ENCODE measurements around the gene ELANE.
A peak's percentile ranks its signal among the peaks of the same experiment; 100 is the strongest.

Gene ELANE

DNA sequence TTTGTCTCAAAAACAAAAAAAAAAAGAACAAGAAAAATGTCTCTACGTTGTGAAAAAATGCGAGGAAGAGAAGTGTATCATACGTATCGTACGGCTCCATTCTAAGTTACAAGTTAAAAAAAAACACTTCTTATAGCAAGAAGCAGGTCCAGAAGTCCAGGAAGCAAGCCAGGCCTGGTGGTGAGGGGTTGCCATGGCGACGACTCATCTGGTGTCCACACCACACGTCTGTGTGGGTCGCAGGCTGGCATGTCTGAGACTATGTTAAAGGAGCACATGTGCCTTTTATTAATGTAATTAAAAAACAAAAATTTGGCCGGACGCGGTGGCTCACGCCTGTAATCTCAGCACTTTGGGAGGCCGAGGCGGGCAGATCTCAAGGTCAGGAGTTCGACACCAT, 35.0 kb downstream of the ELANE start:
- Histone ChIP-seq H2AK5ac (ENCODE audit: low read length) (no peak overlapping the region), H3K4me3 (ENCODE audit: low read depth, low read length) (no peak overlapping the region), H4K91ac (ENCODE audit: low read depth, low read length) (no peak overlapping the region), H2BK5ac (ENCODE audit: low read depth, low read length, poor library complexity) (no peak overlapping the region), H3K27ac (ENCODE audit: low read depth, low read length) (no peak overlapping the region), H2BK12ac (ENCODE audit: low read length) (no peak overlapping the region), H3K4me2 (ENCODE audit: low read length) (no peak overlapping the region), H2BK120ac (ENCODE audit: insufficient read depth, low read length, poor library complexity) (no peak overlapping the region), H3K36me3 (ENCODE audit: control insufficient read depth in 1 of 2, insufficient read depth in 2 of 2, low read length in 2 of 2) (peaks cover 56 to 58% of the 10 kb centered on the region in 2 experiments), H3K14ac (ENCODE audit: low read length) (no peak overlapping the region), H3K9me3 (ENCODE audit: insufficient read depth, low read depth, low read length) (peaks cover 9% of the 10 kb centered on the region), H3K23ac (ENCODE audit: low read length) (no peak overlapping the region), H3K4me1 (ENCODE audit: control insufficient read depth in 1 of 2, insufficient read depth in 2 of 2, low read length in 2 of 2) (peaks cover 21 to 27% of the 10 kb centered on the region in 2 experiments), H4K12ac (ENCODE audit: low read depth, low read length) (no peak overlapping the region), H3K18ac (ENCODE audit: low read length) (no peak overlapping the region), H4K8ac (ENCODE audit: low read depth, low read length) (no peak overlapping the region), H3K4ac (ENCODE audit: low read depth, low read length) (no peak overlapping the region), H3K79me1 (ENCODE audit: low read length) (peaks cover 8% of the 10 kb centered on the region), H3K9ac (ENCODE audit: low read length) (no peak overlapping the region), H2AFZ (ENCODE audit: insufficient read depth, low read length, poor library complexity) (no peak overlapping the region), H3K27me3 (ENCODE audit: insufficient read depth, low read length) (no peaks in the 10 kb centered on the region), H3K79me2 (ENCODE audit: control insufficient read depth, insufficient read depth, low read length, poor library complexity) (peaks cover 2% of the 10 kb centered on the region)
- no peak for DNase-seq
- WGBS (ENCODE audit: extremely low coverage, insufficient coverage, insufficient read length), result no CpG with 5 or more reads among the region's 16 CpGs

DNA sequence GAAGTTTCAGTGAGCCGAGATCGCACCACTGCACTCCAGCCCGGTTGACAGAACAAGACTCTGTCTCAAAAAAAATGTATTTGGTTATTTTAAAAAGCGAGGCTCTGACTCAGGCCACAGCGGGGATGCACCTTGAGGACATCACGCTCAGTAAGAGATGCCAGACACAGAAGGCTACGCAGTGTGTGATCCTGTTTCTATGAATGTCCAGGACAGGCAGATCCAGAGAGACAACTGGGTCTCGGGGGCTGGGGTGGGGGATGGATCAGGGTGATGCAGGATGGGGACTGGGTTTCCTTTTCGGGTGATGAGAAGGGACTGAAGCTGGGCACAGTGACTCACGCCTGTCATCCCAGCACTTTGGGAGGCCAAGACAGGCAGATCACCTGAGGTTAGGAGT, 35.5 kb downstream of the ELANE start:
- Histone ChIP-seq H3K4ac (ENCODE audit: low read depth, low read length) (no peak overlapping the region), H3K4me2 (ENCODE audit: low read length) (no peak overlapping the region), H3K27ac (ENCODE audit: low read depth, low read length) (no peak overlapping the region), H3K27me3 (ENCODE audit: insufficient read depth, low read length) (no peaks in the 10 kb centered on the region), H3K14ac (ENCODE audit: low read length) (no peak overlapping the region), H2AK5ac (ENCODE audit: low read length) (no peak overlapping the region), H3K23ac (ENCODE audit: low read length) (no peak overlapping the region), H4K8ac (ENCODE audit: low read depth, low read length) (no peak overlapping the region), H2BK120ac (ENCODE audit: insufficient read depth, low read length, poor library complexity) (no peak overlapping the region), H3K9me3 (ENCODE audit: insufficient read depth, low read depth, low read length) (peaks cover 5% of the 10 kb centered on the region), H4K91ac (ENCODE audit: low read depth, low read length) (no peak overlapping the region), H3K4me1 (ENCODE audit: control insufficient read depth in 1 of 2, insufficient read depth in 2 of 2, low read length in 2 of 2) (peaks cover 21 to 30% of the 10 kb centered on the region in 2 experiments), H3K18ac (ENCODE audit: low read length) (no peak overlapping the region), H2AFZ (ENCODE audit: insufficient read depth, low read length, poor library complexity) (no peak overlapping the region), H3K36me3 (ENCODE audit: control insufficient read depth in 1 of 2, insufficient read depth in 2 of 2, low read length in 2 of 2) (peaks cover 50 to 52% of the 10 kb centered on the region in 2 experiments), H3K4me3 (ENCODE audit: low read depth, low read length) (no peak overlapping the region), H3K79me1 (ENCODE audit: low read length) (peaks cover 13% of the 10 kb centered on the region), H2BK5ac (ENCODE audit: low read depth, low read length, poor library complexity) (no peak overlapping the region), H4K12ac (ENCODE audit: low read depth, low read length) (no peak overlapping the region), H3K79me2 (ENCODE audit: control insufficient read depth, insufficient read depth, low read length, poor library complexity) (peaks cover 4% of the 10 kb centered on the region), H2BK12ac (ENCODE audit: low read length) (no peak overlapping the region), H3K9ac (ENCODE audit: low read length) (no peak overlapping the region)
- no peak for DNase-seq
- no CpG with 5 or more reads among the region's 10 CpGs for WGBS (ENCODE audit: extremely low coverage, insufficient coverage, insufficient read length)

DNA sequence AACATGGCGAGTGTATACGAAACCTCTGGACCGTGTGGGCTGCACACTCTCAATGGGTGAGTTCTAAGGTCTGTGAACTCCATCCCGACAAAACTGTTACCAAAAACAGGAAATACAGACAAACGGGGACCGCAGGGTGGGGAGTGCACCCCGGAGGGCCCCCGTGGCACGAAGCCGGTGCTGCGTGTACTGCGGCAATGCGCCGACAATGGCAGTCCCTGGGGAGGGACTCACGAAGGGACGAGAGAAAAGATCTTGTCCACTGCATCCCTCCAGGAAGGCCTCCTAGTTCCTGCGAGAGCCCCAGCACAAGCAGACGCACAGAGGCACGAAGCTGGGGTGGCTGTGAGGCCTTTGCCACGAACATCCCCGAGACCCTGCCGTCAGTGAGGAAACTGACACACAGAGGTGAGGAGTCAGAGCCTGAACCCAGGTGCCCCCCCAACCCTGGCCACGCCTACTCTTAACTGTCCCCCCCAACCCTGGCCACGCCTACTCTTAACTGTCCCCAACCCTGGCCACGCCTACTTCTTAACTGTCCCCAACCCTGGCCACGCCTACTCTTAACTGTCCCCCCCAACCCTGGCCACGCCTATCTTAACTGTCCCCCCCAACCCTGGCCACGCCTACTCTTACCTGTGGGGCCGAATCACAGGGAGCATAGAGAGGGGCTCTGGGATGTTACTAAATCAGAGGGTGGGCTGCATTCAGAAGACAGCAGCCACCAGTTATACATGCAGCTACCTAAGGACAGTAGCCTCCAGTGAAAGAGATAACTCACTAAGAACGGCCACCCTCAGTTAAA, 36.7 kb downstream of the ELANE start:
- H2AFZ ChIP-seq (ENCODE audit: insufficient read depth, low read length, poor library complexity), result no peak overlapping the region
- H3K27ac ChIP-seq (ENCODE audit: low read depth, low read length), result no peak overlapping the region
- H2BK5ac ChIP-seq (ENCODE audit: low read depth, low read length, poor library complexity), result no peak overlapping the region
- no peak overlapping the region for H2BK120ac ChIP-seq (ENCODE audit: insufficient read depth, low read length, poor library complexity)
- no peak overlapping the region for H3K9ac ChIP-seq (ENCODE audit: low read length)
- no peak for DNase-seq
- H3K4ac ChIP-seq (ENCODE audit: low read depth, low read length), result no peak overlapping the region
- H3K18ac ChIP-seq (ENCODE audit: low read length), result no peak overlapping the region
- no peak overlapping the region for H2BK12ac ChIP-seq (ENCODE audit: low read length)
- H3K14ac ChIP-seq (ENCODE audit: low read length), result no peak overlapping the region
- H3K4me2 ChIP-seq (ENCODE audit: low read length), result no peak overlapping the region
- H2AK5ac ChIP-seq (ENCODE audit: low read length), result no peak overlapping the region
- H4K91ac ChIP-seq (ENCODE audit: low read depth, low read length), result no peak overlapping the region
- H3K36me3 ChIP-seq (ENCODE audit: control insufficient read depth in 1 of 2, insufficient read depth in 2 of 2, low read length in 2 of 2), result peaks cover 43 to 45% of the 10 kb centered on the region in 2 experiments
- no peaks in the 10 kb centered on the region for H3K27me3 ChIP-seq (ENCODE audit: insufficient read depth, low read length)
- no CpG with 5 or more reads among the region's 30 CpGs for WGBS (ENCODE audit: extremely low coverage, insufficient coverage, insufficient read length)
- H3K23ac ChIP-seq (ENCODE audit: low read length), result no peak overlapping the region
- H3K79me2 ChIP-seq (ENCODE audit: control insufficient read depth, insufficient read depth, low read length, poor library complexity), result peaks cover 6% of the 10 kb centered on the region
- no peak overlapping the region for H4K12ac ChIP-seq (ENCODE audit: low read depth, low read length)
- peaks cover 5% of the 10 kb centered on the region for H3K9me3 ChIP-seq (ENCODE audit: insufficient read depth, low read depth, low read length)
- peaks cover 14 to 22% of the 10 kb centered on the region in 2 experiments for H3K4me1 ChIP-seq (ENCODE audit: control insufficient read depth in 1 of 2, insufficient read depth in 2 of 2, low read length in 2 of 2)
- no peak overlapping the region for H4K8ac ChIP-seq (ENCODE audit: low read depth, low read length)
- H3K79me1 ChIP-seq (ENCODE audit: low read length), result peaks cover 18% of the 10 kb centered on the region
- H3K4me3 ChIP-seq (ENCODE audit: low read depth, low read length), result no peak overlapping the region

DNA sequence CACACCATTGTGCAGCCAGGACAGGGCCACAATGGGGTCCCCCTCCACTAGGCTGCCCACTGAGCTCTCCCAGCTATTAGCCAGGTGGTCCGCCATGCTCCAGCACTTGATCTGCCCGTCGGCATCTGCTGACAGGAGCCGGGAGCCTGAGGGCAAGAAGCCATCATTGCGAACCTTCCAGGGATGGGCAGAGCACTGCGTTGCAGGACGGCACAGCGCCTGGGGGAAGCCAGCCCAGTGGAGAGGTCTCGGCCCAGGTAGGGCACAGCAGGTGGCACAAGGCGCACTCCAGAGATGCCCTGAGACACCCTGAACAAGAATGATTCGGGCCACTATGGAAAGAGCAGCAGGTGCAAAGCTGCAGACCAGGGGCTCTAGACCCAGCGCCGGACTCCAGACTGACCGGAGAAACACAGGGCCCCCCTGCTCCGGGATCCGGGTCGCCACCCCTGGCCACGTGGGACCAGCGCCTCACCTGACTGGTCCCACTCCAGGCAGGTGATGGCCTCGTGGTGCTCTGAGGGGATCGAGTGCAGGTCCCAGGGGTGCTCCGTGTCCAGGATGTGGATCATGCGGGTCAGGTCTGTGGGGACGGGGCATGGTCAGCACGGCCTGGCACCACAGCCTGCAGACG, 37.7 kb downstream of the ELANE start:
- Histone ChIP-seq H3K27me3 (ENCODE audit: insufficient read depth, low read length) (no peaks in the 10 kb centered on the region), H3K23ac (ENCODE audit: low read length) (no peak overlapping the region), H3K27ac (ENCODE audit: low read depth, low read length) (no peak overlapping the region), H3K4me3 (ENCODE audit: low read depth, low read length) (peak overlapping the region; percentile 53), H3K79me1 (ENCODE audit: low read length) (peaks cover 11% of the 10 kb centered on the region), H2BK12ac (ENCODE audit: low read length) (no peak overlapping the region), H4K91ac (ENCODE audit: low read depth, low read length) (no peak overlapping the region), H2BK5ac (ENCODE audit: low read depth, low read length, poor library complexity) (no peak overlapping the region), H4K8ac (ENCODE audit: low read depth, low read length) (no peak overlapping the region), H2AFZ (ENCODE audit: insufficient read depth, low read length, poor library complexity) (no peak overlapping the region), H2AK5ac (ENCODE audit: low read length) (no peak overlapping the region), H3K79me2 (ENCODE audit: control insufficient read depth, insufficient read depth, low read length, poor library complexity) (peaks cover 4% of the 10 kb centered on the region), H3K9me3 (ENCODE audit: insufficient read depth, low read depth, low read length) (peaks cover 5% of the 10 kb centered on the region), H2BK120ac (ENCODE audit: insufficient read depth, low read length, poor library complexity) (no peak overlapping the region), H4K12ac (ENCODE audit: low read depth, low read length) (no peak overlapping the region), H3K4ac (ENCODE audit: low read depth, low read length) (no peak overlapping the region), H3K4me1 (ENCODE audit: control insufficient read depth in 1 of 2, insufficient read depth in 2 of 2, low read length in 2 of 2) (peaks cover 5 to 13% of the 10 kb centered on the region in 2 experiments), H3K4me2 (ENCODE audit: low read length) (no peak overlapping the region), H3K18ac (ENCODE audit: low read length) (no peak overlapping the region), H3K36me3 (ENCODE audit: control insufficient read depth in 1 of 2, insufficient read depth in 2 of 2, low read length in 2 of 2) (peaks cover 39 to 40% of the 10 kb centered on the region in 2 experiments), H3K9ac (ENCODE audit: low read length) (no peak overlapping the region), H3K14ac (ENCODE audit: low read length) (no peak overlapping the region)
- DNase-seq, result peak in 1 of 2 donors; percentile 52
- WGBS (ENCODE audit: extremely low coverage, insufficient coverage, insufficient read length), result no CpG with 5 or more reads among the region's 26 CpGs
